Effector memory CD8-positive, alpha-beta T cell (primary cell): ENCODE results near the gene OVOL2.
"Not testable (repeated sequence)": the region's sequence is repeated elsewhere in the genome, so short reads cannot be mapped to it uniquely, and the experiment has no call there.

Source experiments
- ATAC-seq: fragments of 150-1000 bp; cut with Tn5 transposase; replicated peaks from 2 replicates; pipeline ENCODE4 v1.10.0; 2021; ENCODE audit warnings: mild to moderate bottlenecking, moderate library complexity
- DNase-seq, 3 experiments: peaks; one replicate each; pipeline ENCODE4 v3.0.0; 2021
- H3K27ac Mint-ChIP-seq, 2 donors: one replicate each; pipeline ENCODE4 v1.8.0; 2022; ENCODE audit warnings: mild to moderate bottlenecking in 2 of 2, mixed read lengths in 2 of 2, moderate library complexity in 2 of 2
- H3K27me3 Mint-ChIP-seq, 2 donors: one replicate each; pipeline ENCODE4 v1.8.0; 2022; ENCODE audit warnings: mixed read lengths in 2 of 2
- H3K36me3 Mint-ChIP-seq: one replicate; pipeline ENCODE4 v1.8.0; 2022; ENCODE audit warnings: mild to moderate bottlenecking, moderate library complexity, mixed read lengths; ENCODE audit not compliant: insufficient read depth
- H3K4me1 Mint-ChIP-seq, 2 donors: one replicate each; pipeline ENCODE4 v1.8.0; 2022; ENCODE audit warnings: low read depth in 2 of 2, mixed read lengths in 2 of 2
- H3K4me3 Mint-ChIP-seq, 2 donors: one replicate each; pipeline ENCODE4 v1.8.0; 2022; ENCODE audit warnings: mild to moderate bottlenecking in 2 of 2, mixed read lengths in 2 of 2, moderate library complexity in 2 of 2
- H3K9me3 Mint-ChIP-seq, 2 donors: one replicate each; pipeline ENCODE4 v1.8.0; 2022; ENCODE audit warnings: mixed read lengths in 2 of 2
- total RNA-seq, 9 experiments: gene quantifications; one replicate each; lab custom pipeline; 2026; lab: John Stamatoyannopoulos, UW

Gene OVOL2
- total RNA-seq: 0 to 0.06 (median 0) reads per million in 9 experiments

DNA sequence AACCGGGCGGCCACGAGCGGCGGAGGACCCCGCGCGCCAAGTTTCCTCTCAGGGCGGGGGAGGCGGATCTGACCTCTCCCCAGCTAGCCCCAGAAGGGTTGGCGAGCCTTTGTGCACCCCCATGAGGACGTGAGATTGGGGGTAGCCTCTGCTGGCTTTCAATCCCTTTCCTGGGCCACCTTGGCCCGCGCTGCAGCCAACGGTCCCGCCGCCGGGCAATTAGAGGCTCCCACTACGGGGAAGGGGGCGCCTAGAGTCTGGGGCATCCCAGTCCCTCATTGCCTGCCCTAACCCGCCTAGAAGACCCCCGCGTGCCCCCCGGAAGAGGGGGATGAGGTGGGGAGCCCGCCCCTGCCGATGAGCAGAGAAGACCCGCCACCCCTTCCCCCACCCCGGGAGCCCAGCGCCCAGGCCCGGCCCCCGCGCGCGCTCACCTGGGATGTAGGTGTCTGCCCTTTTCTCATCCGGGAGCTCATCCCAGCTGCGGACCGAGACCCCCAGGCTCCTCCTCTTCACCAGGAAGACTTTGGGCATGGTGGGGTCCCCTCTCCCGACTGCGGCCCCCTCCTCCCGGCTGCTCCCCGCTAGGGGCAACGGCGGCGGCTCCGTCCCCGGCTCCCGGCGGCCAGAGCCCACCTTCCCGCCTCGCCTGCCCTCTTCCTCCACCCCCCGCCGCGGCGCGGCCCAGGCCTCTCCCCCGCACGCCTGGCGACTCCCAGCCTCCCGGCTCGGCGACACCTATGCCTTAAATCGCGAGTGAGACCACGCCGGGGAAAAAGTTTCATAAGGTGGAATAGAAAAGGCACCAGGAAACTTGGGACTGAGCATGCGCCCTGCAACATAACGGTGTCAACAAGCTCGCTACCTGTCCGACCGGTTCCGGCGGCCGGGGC is at the start of gene OVOL2:
TSS of gene OVOL2 (minus strand) at position 816 of the 893 bp plus-strand sequence. CDS start at position 534, 282 bp downstream.
- Mint-ChIP-seq H3K27ac (no peak within 1 kb of the TSS), H3K4me3 (peak within 1 kb of the TSS; percentile 17 to 53), H3K36me3 (no peaks in the 10 kb centered on the region), H3K9me3 (no peaks in the 10 kb centered on the region), H3K4me1 (peaks cover 0 to 5% of the 10 kb centered on the region in 2 donors), H3K27me3 (peaks cover 66 to 75% of the 10 kb centered on the region in 2 donors)
- DNase-seq (no peak), ATAC-seq (no peak)

DNA sequence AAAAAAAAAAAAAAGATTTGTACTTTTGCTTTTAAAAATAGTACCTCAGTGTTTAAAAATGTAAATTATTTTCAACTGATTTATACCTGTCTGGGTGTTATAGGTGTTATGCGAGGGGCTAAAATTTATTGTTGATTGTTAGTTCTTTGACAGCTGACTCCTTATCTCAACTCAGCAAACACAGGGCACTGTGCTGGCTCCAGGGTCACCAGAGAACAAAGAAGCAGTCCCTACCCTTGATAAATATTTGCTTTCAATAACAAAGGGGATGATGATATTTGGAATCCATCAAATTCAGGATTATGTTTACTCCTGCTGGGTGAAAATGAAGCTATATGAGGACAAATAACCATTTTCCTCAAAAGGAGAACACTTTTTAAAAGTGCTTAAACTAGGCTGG is 45.8 kb upstream of the OVOL2 start:
- H3K4me3 Mint-ChIP-seq: no peak overlapping the region
- no peak for DNase-seq
- ATAC-seq: no peak

DNA sequence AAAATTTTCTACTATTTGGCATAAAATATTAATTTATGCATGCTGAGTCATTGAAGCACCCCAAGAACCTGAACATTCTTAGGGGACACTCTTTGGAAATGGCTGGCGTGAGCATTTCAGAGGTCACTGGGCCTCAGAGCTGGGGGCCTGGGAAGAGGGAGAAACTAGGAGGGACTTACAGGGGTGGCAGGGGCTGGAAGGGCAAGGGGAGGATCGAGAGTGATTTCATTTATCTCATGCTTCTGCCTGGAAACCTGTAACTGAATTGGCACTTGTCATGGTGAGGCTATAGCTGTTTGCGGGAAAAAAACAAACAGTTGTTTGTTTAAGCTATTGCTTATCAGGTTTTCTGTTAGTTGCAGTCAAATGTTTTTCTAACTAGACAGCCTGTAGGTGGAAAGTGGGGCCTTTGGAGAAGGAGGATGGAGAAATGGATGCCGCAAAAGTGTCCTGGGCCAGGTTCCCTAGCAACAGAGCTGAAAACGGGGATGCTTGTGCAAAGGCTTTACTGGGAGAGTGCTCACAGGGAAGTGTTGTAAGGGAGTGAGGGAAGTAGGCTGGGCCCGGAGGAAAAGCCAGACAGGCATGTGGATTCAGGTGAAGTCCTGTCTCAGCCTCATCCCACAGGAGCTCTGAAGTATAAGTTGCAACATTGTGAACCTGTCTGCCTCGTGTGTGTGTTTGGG is 43.6 kb upstream of the OVOL2 start:
- H3K4me1 Mint-ChIP-seq: no peaks in the 10 kb centered on the region
- H3K4me3 Mint-ChIP-seq: no peak overlapping the region
- no peaks in the 10 kb centered on the region for H3K9me3 Mint-ChIP-seq
- H3K36me3 Mint-ChIP-seq: no peaks in the 10 kb centered on the region
- no peak for DNase-seq
- ATAC-seq: no peak
- H3K27me3 Mint-ChIP-seq: peaks cover 47 to 60% of the 10 kb centered on the region in 2 donors
- no peak overlapping the region for H3K27ac Mint-ChIP-seq

More for the DNA sequence above, 45.8 kb upstream of the OVOL2 start:
- Mint-ChIP-seq H3K27me3 (peaks cover 38 to 49% of the 10 kb centered on the region in 2 donors), H3K36me3 (no peaks in the 10 kb centered on the region), H3K9me3 (no peaks in the 10 kb centered on the region), H3K27ac (no peak overlapping the region), H3K4me1 (no peaks in the 10 kb centered on the region)

DNA sequence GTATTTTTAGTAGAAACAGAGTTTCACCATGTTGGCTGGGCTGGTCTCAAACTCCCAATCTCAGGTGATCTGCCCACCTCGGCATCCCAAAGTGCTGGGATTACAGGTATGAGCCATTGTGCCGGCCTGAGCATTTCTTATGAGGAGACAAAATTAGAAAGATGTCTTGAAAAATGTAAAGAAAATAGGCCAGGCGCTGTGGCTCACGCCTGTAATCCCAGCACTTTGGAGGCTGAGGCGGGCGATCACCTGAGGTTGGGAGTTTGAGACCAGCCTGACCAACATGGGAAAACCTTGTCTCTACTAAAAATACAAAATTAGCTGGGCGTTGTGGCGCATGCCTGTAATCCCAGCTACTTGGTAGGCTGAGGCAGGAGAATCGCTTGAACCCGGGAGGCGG is 42.9 kb upstream of the OVOL2 start:
- not testable (repeated sequence) for ATAC-seq, DNase-seq, H3K27ac Mint-ChIP-seq, H3K4me1 Mint-ChIP-seq, H3K9me3 Mint-ChIP-seq, H3K4me3 Mint-ChIP-seq, H3K36me3 Mint-ChIP-seq
- peaks cover 42 to 54% of the 10 kb centered on the region in 2 donors for H3K27me3 Mint-ChIP-seq

DNA sequence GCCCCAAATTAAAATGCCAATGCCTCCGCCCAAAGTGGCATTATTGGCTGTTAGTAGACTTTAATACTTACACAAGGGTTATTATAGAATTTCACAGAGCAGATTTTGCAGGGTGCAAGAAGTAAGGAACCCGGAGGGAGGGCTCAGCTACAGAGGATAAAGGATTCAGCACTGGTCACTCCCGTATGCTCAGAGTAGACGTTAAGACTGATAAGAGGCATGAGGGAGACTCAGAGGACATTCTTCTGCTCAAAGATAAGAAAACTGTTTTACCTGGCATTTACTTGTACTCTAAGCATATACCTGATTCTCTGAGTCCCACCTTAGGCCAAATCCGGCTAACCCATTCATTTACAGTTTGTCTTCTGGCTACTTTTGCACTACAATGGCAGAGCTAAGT is 36.5 kb upstream of the OVOL2 start:
- ATAC-seq (no peak), DNase-seq (no peak)
- H3K27me3 Mint-ChIP-seq: peaks cover 29 to 47% of the 10 kb centered on the region in 2 donors
- H3K36me3 Mint-ChIP-seq: no peaks in the 10 kb centered on the region
- no peaks in the 10 kb centered on the region for H3K9me3 Mint-ChIP-seq
- H3K27ac Mint-ChIP-seq: no peak overlapping the region
- no peaks in the 10 kb centered on the region for H3K4me1 Mint-ChIP-seq
- H3K4me3 Mint-ChIP-seq: no peak overlapping the region

DNA sequence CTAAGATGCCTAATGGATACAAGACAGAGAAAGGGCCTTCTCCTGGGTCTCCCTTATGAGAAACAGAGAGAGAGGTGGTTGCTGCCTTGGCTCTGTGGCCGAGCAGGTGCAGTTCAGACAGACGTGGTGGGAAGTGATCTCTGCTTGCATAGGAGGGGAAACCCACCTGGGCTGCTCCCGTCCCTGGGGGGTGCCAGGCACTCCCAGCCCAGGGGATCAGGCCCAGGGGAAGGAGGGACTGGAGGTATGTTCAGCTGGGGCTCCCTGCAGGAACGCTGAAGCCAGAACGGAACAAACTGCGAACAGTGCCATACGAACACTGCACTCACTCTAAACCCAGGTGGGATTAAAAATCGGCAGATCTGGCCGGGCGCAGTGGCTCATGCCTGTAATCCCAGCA is 35.7 kb upstream of the OVOL2 start:
- H3K4me3 Mint-ChIP-seq: no peak overlapping the region
- DNase-seq (no peak), ATAC-seq (no peak)
- H3K4me1 Mint-ChIP-seq: no peaks in the 10 kb centered on the region
- no peaks in the 10 kb centered on the region for H3K36me3 Mint-ChIP-seq
- no peaks in the 10 kb centered on the region for H3K9me3 Mint-ChIP-seq
- peaks cover 32 to 47% of the 10 kb centered on the region in 2 donors for H3K27me3 Mint-ChIP-seq
- no peak overlapping the region for H3K27ac Mint-ChIP-seq

DNA sequence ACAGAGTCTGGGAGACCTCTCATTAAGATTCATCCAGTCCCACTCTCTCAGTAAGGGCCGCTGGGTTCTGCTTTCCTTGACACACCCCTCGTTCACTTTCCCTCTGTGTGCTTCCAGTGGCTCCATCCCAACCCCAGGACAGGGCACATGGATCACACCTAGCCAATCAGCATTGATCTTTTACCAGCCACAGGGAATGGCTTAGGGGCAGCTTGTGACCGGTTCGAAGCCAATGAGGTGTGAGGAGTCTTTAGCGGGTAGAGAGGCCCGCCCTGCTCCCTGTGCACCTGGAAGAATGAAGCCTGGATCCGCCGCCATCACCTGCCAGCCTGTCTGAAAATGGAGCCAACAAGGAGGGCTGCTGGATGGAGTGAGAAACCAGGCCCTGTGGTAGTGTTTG is 35.2 kb upstream of the OVOL2 start:
- H3K36me3 Mint-ChIP-seq: no peaks in the 10 kb centered on the region
- no peaks in the 10 kb centered on the region for H3K4me1 Mint-ChIP-seq
- H3K4me3 Mint-ChIP-seq: no peak overlapping the region
- no peak overlapping the region for H3K27ac Mint-ChIP-seq
- no peaks in the 10 kb centered on the region for H3K9me3 Mint-ChIP-seq
- no peak for DNase-seq
- peaks cover 34 to 50% of the 10 kb centered on the region in 2 donors for H3K27me3 Mint-ChIP-seq
- ATAC-seq: no peak

DNA sequence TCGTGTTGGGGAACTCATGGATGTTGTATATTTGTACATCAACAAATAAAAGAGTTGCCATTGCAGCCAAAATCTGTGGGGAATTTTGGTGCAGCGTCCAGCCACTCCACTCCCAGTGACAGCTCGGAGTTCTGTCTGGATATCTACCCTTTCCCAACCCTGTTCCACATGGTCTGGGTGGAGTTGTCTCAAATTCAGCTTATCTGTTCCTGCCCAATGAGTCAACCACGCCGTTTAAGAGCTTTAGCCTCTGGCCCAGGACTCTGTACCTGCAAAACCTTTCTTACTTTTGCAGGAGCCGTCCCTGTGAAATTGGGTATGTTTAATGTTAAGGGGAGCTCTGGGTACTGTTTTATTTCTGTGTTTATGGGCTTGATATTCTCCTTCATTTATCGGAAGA is 33.9 kb upstream of the OVOL2 start:
- Mint-ChIP-seq H3K36me3 (no peaks in the 10 kb centered on the region), H3K27ac (no peak overlapping the region), H3K9me3 (no peaks in the 10 kb centered on the region), H3K4me1 (no peaks in the 10 kb centered on the region), H3K27me3 (peaks cover 25 to 43% of the 10 kb centered on the region in 2 donors), H3K4me3 (no peak overlapping the region)
- no peak for DNase-seq
- ATAC-seq: no peak

DNA sequence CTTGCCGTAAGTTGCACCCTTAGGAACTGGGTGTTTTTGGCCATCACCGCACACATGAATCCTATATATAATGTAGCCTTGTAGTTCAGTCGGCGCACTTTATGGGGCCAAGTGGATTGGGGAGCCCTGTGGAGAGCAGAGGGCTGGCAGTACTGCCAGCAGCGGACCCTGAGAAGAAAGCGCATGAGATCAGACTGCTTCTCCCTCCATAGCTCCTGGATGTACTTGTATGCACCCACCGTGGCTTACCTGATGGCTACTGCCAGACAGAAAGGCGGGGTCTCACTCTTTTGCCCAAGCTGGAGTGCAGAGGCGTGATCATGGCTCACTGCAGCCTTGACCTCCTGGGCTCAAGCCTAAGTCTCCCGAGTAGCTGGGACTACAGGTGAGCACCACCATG is 32.8 kb upstream of the OVOL2 start:
- Mint-ChIP-seq H3K4me3 (no peak overlapping the region), H3K4me1 (no peaks in the 10 kb centered on the region), H3K36me3 (no peaks in the 10 kb centered on the region), H3K27ac (no peak overlapping the region), H3K9me3 (no peaks in the 10 kb centered on the region), H3K27me3 (peaks cover 25 to 42% of the 10 kb centered on the region in 2 donors)
- DNase-seq (no peak), ATAC-seq (no peak)

DNA sequence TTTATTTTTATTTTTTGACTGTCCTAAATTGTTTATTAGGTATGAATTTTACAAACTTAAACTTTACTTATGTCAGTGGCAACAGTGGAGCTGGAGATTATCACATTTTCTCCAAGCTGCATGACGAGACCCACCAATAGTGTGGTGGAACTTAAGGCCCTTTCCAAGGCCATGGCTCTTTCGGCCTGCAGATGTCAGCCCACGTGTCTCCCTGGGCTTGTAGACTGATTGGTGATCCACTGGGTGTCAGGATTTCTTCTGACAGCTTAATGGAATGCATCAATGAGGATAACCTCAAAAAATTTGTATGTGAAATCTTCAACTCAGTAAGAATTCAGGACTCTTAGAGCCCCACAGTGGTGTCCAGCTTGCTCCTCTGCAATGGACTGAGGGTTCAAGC is 32.3 kb upstream of the OVOL2 start:
- Mint-ChIP-seq H3K27me3 (peaks cover 25 to 42% of the 10 kb centered on the region in 2 donors), H3K36me3 (no peaks in the 10 kb centered on the region), H3K27ac (no peak overlapping the region), H3K4me1 (no peaks in the 10 kb centered on the region), H3K4me3 (no peak overlapping the region), H3K9me3 (no peaks in the 10 kb centered on the region)
- no peak for ATAC-seq
- no peak for DNase-seq

DNA sequence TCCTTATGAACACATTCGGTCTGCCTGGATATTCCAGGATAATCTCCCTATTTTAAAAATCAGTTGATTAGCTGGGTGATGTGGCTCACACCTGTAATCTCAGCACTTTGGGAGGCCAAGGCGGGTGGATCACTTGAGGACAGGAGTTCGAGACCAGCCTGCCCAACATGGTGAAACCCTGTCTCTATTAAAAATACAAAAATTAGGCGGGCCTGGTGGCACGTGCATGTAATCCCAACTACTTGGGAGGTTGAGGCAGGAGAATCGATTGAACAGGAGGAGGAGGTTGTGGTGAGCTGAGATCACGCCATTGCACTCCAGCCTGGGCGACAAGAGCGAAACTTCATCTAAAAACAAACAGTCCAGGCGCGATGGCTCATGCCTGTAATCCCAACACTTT is 31.1 kb upstream of the OVOL2 start:
- peaks cover 25 to 37% of the 10 kb centered on the region in 2 donors for H3K27me3 Mint-ChIP-seq
- not testable (repeated sequence) for H3K27ac Mint-ChIP-seq, H3K4me1 Mint-ChIP-seq, DNase-seq, ATAC-seq, H3K9me3 Mint-ChIP-seq, H3K4me3 Mint-ChIP-seq, H3K36me3 Mint-ChIP-seq

DNA sequence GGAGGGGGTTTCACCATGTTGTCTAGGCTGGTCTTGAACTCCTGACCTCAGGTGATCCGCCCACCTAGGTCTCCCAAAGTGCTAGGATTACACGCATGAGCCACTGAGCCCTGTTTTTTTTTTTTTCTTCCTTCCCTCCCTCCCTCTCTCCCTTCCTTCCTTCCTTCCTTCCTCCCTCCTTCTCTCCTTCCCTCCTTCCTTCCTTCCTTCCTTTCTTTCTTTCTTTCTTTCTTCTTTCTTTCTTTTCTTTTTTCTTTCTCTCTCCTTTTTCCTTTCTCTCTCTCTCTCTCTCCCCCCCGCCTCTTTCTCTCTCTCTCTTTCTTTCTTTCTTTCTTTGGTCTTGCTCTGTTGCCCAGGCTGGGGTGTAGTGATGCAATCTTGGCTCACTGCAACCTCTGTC is 30.6 kb upstream of the OVOL2 start:
- not testable (repeated sequence) for H3K36me3 Mint-ChIP-seq, H3K4me3 Mint-ChIP-seq, DNase-seq, H3K4me1 Mint-ChIP-seq, H3K9me3 Mint-ChIP-seq, H3K27ac Mint-ChIP-seq, ATAC-seq
- H3K27me3 Mint-ChIP-seq: peaks cover 25 to 32% of the 10 kb centered on the region in 2 donors

DNA sequence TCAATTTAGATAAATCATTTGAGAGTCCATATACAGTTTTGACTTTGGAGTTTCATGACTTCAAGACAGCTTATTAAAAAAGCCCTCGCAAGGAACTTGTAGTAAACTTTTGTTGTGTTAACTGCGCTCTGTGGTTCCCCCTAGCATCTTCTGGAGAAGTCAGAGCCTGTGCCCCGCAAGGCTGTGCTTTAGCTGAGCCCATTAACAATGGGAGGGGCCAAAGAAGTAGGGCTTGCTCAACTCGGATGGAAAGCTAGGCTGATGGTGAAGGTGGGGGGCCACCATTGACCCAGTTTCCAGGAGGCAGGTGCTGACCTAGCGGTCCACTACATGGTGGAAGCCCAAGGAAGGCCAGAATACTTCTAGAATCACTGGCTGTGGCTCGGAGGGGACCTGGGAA is 29.3 kb upstream of the OVOL2 start:
- Mint-ChIP-seq H3K4me1 (no peaks in the 10 kb centered on the region), H3K27me3 (peaks cover 17 to 20% of the 10 kb centered on the region in 2 donors), H3K27ac (no peak overlapping the region), H3K36me3 (no peaks in the 10 kb centered on the region), H3K9me3 (no peaks in the 10 kb centered on the region), H3K4me3 (no peak overlapping the region)
- DNase-seq (no peak), ATAC-seq (no peak)

DNA sequence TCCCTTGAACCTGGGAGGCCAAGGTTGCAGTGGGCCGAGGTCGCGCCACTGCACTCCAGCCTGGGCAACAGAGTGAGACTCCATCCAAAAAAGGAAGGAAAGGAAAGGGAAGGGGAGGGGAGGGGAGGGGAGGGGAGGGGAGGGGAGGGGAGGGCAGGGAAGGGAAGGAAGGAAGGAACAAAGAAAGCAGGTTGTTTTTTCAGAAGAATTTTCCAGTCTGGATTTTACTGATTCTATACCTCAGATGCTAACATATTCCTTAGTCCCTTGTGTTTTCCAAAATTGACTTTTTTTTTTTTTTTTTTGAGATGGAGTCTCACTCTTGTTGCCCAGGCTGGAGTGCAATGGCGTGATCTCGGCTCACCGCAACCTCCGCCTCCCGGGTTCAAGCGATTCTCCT is 23.1 kb upstream of the OVOL2 start:
- not testable (repeated sequence) for H3K36me3 Mint-ChIP-seq, H3K27me3 Mint-ChIP-seq, H3K9me3 Mint-ChIP-seq, DNase-seq, ATAC-seq, H3K4me3 Mint-ChIP-seq, H3K27ac Mint-ChIP-seq, H3K4me1 Mint-ChIP-seq
